Right hindlimb (tissue), 1 donor: Measurements from ENCODE around the gene NRGN.
"Not testable (repeated sequence)": the region's sequence is repeated elsewhere in the genome, so short reads cannot be mapped to it uniquely, and the experiment has no call there.

Experiments used
- DNase-seq: peaks from one replicate; pipeline ENCODE4 v3.0.0-alpha.2; 2018

The NRGN gene

GRCh38 chr11:124759266-124760204 lies 19.8 kb downstream of the NRGN start:
- DNase-seq, result no peak

GRCh38 chr11:124760205-124760652 lies 20.5 kb downstream of the NRGN start:
- no peak for DNase-seq

DNA sequence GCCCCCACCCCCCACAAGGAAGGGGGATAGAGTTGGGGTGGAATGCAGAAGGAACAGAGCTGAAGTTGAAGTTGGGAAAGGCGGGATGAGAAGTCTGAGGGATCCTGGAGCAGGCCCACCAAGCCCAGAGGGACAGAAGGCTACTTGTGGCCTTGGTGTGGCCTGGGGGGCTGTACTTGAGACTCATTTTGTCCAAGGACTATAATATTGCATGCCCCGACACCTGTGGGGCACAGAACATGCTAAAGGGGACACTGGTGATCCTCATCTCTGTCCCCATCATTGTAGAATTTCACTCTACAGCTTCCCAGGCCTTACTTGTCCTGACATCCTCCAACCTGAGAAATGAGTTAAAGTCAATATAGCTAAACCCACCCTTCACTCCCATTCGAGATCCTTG lies 21.1 kb downstream of the NRGN start:
- no peak for DNase-seq

DNA sequence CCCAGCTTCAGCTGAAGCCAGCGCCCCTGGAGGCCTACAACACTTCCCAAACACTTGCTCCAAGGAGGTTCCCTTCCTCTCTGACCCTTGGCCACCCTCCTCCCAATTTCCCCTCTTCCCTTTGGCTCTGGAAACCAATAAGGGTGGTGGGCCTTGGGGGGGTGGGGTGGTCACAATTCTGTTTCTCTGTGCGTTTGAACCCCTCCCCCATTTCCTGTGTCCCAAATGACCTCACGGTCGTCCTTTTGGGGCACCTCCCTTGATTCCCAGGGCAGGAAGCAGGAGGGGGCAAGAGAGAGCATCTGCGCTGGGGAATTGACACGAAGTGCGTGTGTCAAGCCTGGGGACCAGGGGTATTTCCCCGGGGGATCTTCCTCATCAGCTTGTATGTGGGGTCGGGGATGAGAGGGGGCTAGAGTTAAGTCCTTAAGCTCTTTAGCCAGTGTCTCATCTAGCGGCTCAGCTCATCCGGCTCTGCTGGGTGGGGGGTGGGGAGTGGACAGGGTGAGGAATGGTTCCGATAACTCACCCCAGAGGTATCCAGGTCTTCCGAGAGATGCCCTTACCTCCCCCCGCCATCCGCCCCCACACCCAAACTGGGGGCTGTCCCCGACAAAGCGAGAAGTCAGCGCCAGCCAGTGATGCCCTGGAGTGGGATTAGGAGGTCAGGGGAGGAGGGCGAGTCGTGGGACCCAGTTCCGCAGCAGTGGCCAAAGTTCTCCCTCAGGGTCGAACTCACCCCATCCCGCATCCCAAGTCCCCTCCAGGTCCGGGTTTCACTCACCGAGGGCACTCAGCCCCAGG lies 21.8 kb downstream of the NRGN start:
- DNase-seq, result no peak

DNA sequence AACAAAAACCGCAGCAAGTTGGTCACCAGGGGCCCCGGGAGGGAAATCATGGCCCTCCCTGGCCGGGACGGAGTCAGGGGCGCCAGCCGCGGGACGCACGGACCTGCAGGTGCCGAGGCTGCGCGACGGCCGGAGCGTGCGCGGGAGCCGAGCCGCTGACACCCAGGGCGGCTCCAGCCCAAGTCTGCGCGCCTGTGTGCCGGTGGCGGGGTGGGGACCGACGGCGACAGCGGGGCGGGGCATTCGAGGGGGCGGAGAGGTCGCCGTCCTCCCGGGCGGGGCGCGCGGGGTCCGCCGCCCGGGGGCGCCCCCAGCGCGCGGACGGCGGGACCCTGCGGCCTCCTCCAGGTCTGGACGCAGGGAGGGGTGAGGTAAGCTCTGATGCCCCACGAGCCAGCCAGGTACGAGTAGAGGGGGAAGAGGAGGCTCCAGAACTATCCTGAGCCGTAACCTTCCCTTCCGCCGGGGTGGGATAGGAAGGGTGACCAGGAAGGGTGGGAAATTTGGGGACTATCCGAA lies 22.4 kb downstream of the NRGN start, which contains the start of gene ESAM:
ESAM (minus strand) TSS at position 186 of the 519 bp plus-strand sequence; CDS start at position 50, 136 bp downstream.
- DNase-seq, result no peak

DNA sequence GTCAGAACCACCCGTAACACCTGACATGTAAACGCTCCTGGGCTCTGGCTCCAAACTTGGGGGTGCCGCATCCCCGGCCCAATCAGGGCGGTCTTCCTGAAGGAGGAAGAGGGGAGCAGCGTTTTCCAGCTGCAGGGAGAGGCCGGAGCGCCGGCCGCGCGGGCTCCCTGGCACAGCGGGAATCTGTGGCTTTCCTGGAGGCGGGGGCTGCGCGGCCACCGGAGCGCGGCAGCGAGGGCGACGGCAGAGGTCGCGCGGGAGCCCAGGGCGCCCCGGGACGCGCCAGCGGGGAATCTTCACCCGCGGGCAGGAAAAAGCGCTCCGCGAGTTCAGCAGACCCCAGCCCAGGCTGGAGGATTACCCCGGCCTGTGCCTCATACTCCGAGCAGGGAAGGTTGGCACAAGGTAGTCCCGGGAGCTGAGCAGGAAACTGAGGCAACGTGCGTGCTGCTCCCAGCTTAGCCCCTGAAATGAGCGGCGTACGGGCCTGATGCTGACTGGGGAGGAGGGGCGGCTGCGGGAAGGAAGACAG lies 22.9 kb downstream of the NRGN start:
- no peak for DNase-seq

GRCh38 chr11:124763156-124763947 lies 23.6 kb downstream of the NRGN start:
- DNase-seq, result peak; percentile 90

DNA sequence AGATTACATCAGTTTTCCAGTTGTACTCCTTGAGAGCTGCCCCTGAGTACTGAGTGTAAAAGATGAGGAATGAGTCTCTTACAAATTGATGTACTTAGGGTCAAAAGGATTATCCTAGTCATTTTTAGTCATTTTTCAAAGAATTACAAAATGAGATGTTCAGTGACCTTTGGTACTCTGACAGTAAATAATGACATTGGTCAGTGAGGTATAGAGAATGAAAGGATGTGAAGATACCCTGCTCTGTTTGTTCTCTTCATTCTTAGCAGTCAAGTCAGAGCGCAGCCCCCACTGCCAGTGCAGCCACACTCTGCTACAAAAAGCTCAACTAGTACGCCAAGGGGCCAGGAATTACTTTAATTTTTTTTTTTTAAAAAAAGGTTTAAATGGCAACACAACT lies 26.4 kb downstream of the NRGN start:
- DNase-seq, result no peak

GRCh38 chr11:124768914-124769313 lies 29.2 kb downstream of the NRGN start:
- DNase-seq, result no peak

DNA sequence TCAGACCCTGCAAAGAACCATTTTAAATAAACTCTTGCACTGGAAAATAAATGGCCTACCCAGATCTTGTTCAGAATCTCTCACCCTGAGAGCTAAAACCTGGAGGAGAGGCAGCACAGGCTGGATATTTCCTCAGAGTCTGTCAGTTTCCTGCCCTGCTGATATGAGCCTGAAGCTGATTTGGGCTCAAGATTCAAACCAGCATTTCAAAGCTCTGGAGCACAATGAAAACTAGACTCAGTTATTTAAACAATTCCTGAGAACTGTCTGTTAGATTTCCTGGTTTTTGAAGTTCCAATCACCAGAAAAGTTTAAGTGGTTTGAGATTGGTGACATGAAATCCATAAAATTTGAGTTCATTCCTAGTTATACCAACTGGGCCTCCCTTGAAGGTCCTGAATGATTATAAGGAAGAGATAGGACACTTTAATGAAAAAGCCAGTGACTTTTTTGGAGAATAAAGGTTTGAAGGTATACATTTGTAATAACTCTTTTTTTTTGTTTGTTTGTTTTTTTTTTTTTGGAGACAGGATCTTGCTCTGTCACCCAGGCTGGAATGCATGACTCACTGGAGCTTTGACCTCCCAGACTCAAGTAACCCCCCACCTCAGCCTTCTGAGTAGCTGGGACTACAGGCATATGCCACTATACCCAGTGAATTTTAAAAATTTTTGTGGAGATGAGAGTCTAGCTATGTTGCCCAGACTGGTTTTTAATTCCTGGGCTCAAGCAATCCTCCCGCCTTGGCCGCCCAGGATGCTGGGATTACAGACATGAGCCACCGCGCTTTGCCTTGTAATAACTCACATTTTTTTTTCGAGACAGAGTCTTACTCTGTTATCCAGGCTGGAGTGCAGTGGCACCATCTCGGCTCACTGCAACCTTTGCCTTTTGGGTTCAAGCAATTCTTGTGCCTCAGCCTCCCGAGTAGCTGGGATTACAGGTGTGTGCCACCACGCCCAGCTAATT lies 30.3 kb downstream of the NRGN start:
- DNase-seq, result no peak

DNA sequence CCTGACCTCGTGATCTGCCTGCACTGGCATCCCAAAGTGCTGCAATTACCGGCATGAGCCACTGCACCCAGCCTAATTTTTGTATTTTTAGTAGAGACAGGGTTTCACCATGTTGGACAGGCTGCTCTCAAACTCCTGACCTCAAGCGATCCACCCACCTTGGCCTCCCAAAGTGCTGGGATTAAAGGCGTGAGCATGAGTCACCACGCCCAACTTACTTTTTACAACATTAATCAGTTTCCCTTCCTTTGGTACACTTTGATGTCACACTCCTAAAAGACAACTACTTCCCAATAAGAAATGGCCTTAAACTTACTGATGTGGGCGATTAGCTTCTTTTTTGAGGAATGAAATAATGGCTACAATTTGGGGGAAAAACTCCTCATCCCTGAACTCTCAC lies 31.2 kb downstream of the NRGN start:
- not testable (repeated sequence) for DNase-seq

DNA sequence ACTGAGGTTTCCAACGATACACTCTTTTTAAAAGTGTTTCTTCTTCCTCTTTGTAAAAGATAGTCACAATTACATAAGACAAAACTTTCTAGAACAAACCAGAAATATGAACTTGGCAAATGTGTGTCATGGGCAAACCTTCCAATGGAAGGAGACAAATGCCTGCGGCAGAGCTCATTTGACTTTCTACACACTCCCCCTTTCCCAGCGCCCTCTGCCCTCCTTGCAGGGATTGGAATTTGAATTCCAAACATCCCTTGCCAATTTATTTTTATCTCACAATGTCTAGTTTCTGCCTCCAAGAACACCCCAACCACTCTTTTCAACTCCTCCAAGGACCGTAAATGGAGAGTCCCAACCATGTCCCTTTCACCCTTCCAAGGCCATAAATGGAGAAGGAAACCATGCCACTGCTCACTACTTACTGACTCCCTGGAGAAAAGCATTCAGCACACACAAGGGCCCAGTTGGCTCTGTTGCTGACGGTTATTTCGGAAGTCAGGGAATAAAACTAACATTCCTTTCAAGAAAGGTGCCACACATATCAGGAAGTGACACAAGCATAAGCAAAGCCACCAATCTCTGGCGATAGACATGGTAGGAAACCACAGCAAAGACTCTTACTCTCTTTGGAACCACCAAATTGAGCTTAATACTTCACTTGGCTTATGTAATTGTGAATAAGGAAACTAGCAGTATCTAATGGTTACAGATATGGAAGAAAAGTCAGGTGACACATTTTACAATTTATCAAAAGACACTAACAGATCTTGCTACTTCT lies 37.3 kb downstream of the NRGN start:
- DNase-seq, result no peak

- no peak for DNase-seq
Observed at GRCh38 chr11:124778281-124778680, 38.5 kb downstream of the NRGN start.

DNA sequence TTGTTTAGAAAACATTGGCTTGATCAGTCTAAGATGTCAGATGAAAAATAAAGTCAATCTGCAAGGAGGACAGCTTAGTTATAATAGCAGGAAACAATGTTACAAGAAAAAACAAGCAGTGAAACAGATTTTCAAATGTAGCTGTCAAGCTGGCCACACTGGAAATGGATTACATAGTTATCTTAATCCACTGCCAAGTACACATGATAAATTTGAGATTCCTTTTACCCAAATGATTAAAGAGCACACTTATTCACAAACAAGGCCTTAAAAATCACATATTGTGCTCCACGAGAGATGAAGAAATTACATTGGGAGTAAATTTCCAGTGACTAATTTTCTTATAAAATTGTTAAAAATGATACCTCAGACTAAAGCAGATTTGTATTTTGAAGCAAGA lies 39.8 kb downstream of the NRGN start:
- DNase-seq, result no peak

- no peak for DNase-seq
Observed at GRCh38 chr11:124783002-124783401, 43.3 kb downstream of the NRGN start.

DNA sequence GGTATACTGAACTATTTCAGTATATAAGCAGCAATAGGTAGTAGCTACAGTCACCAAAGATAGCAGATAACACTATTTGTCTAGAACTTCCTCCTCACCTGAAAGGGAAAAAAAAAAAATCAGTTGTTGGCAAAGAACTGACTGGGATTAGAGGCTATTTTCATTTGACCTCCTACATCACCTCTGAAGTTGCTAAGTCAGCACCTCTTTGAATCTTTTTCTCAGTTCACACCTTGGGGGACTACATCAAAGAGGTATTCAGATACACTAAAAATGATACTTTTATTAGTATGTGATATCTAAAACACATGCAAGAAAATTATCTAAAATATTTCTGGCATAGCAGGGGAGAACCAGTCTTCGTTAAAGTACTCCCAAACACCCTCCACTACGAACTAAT lies 44.3 kb downstream of the NRGN start:
- DNase-seq, result no peak

- no peak for DNase-seq
Observed at GRCh38 chr11:124788521-124788920, 48.8 kb downstream of the NRGN start.

DNA sequence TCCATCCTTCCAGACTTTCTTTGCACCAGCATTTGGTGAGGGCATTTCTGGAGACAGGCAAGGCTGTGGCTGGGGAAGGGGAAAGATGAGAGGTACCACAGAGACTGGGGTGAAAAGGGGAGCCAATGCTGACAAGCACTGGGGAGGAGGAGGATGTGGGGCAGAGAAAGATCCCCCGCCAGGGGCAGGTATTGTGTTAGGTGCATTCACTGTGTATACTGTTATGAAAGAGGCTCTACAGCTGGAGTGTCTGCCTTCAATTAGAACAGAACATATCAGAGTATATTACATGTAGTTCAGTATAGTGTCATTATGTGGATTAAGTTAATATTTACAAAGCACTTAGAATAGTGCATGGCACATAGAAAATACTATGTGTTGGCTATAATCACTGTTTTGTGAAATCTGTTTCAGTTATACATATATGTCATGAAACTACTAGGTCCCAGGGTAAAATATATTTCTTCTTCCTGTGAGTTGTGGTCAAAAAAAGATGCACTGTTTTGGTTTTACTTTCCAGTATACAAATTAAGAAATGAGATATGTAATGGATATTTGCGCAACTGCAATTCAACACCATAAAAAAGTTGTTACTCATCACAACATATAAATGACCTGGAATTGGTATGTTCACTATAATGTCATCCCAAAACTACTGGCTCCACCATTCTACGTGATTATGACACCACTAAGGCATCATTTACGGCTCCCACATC lies 52.0 kb downstream of the NRGN start:
- no peak for DNase-seq

GRCh38 chr11:124793466-124794278 lies 53.9 kb downstream of the NRGN start:
- no peak for DNase-seq
